HUES6 (cell line): ENCODE measurements around the gene ZNF343.
"Not testable (repeated sequence)": the region's sequence is repeated elsewhere in the genome, so short reads cannot be mapped to it uniquely, and the experiment has no call there.

ENCODE experiments used
- H3K27ac ChIP-seq: 2 replicates; pipeline ENCODE4 v1.7.0; 2013; ENCODE audit warnings: low read depth, mild to moderate bottlenecking, low read length, inconsistent platforms
- H3K27me3 ChIP-seq: 2 replicates; pipeline ENCODE4 v1.6.1; 2013; ENCODE audit warnings: low read length; ENCODE audit not compliant: control insufficient read depth, insufficient read depth
- H3K36me3 ChIP-seq: 2 replicates; pipeline ENCODE4 v1.6.1; 2013; ENCODE audit warnings: low read length; ENCODE audit not compliant: control insufficient read depth, insufficient read depth
- H3K4me1 ChIP-seq: 2 replicates; pipeline ENCODE4 v1.6.1; 2013; ENCODE audit warnings: low read length; ENCODE audit not compliant: control insufficient read depth, insufficient read depth
- H3K4me3 ChIP-seq: 2 replicates; pipeline ENCODE4 v1.5.1; 2013; ENCODE audit warnings: low read depth, low read length
- H3K9ac ChIP-seq: one replicate; pipeline ENCODE4 v1.6.1; 2013; ENCODE audit warnings: mild to moderate bottlenecking, low read length
- H3K9me3 ChIP-seq: 2 replicates; pipeline ENCODE4 v1.6.1; 2013; ENCODE audit warnings: low read depth, low read length; ENCODE audit not compliant: control insufficient read depth, insufficient read depth

ZNF343 gene

DNA sequence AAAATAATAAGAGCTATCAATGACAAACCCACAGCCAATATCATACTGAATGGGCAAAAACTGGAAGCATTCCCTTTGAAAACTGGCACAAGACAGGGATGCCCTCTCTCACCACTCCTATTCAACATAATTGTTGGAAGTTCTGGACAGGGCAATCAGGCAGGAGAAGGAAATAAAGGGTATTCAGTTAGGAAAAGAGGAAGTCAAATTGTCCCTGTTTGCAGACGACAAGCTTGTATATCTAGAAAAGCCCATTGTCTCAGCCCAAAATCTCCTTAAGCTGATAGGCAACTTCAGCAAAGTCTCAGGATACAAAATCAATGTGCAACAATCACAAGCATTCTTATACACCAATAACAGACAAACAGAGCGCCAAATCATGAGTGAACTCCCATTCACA, 3.9 kb downstream of the ZNF343 start:
- not testable (repeated sequence) for H3K4me3 ChIP-seq, H3K27ac ChIP-seq, H3K9ac ChIP-seq, H3K36me3 ChIP-seq, H3K9me3 ChIP-seq, H3K4me1 ChIP-seq
- peaks cover 16% of the 10 kb centered on the region for H3K27me3 ChIP-seq

DNA sequence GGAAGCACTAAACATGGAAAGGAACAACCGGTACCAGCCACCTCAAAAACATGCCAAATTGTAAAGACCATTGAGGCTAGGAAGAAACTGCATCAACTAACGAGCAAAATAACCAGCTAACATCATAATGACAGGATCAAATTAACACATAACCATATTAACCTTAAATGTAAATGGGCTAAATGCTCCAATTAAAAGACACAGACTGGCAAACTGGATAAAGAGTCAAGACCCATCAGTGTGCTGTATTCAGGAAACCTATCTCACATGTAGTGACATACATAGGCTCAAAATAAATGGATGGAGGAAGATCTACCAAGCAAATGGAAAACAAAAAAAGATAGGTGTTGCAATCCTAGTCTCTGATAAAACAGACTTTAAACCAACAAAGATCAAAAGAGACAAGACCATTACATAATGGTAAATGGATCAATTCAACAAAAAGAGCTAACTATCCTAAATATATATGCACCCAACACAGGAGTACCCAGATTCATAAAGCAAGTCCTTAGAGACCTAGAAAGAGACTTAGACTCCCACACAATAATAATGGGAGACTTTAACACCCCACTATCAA, 5.8 kb downstream of the ZNF343 start:
- not testable (repeated sequence) for H3K9me3 ChIP-seq, H3K4me1 ChIP-seq, H3K4me3 ChIP-seq, H3K27ac ChIP-seq, H3K36me3 ChIP-seq, H3K9ac ChIP-seq, H3K27me3 ChIP-seq

DNA sequence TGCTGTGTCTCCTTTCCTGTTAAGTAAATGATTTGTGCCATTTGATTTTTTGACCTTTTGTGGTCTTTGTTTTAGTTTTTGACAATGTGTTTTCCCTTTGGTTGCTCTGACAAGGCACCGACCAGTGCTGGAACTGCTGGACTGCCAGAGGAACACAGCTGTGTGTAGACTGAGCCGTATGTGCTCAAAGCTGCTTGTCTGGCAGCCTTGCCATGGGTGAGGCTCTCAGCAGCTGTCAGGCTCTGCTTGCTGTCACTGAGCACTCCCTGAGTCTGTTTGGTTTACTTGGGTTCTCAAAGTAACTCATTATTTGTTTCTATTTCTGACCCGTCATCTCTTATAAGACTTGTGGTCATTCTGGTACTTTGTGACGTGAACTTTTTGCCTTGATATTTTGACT, 23.1 kb downstream of the ZNF343 start:
- no peak overlapping the region for H3K4me3 ChIP-seq
- no peak overlapping the region for H3K9ac ChIP-seq
- H3K27ac ChIP-seq: no peak overlapping the region
- no peaks in the 10 kb centered on the region; the same call in 1 of the 2 replicates for H3K36me3 ChIP-seq
- peaks cover 4% of the 10 kb centered on the region for H3K4me1 ChIP-seq
- H3K27me3 ChIP-seq: no peaks in the 10 kb centered on the region
- H3K9me3 ChIP-seq: no peaks in the 10 kb centered on the region

DNA sequence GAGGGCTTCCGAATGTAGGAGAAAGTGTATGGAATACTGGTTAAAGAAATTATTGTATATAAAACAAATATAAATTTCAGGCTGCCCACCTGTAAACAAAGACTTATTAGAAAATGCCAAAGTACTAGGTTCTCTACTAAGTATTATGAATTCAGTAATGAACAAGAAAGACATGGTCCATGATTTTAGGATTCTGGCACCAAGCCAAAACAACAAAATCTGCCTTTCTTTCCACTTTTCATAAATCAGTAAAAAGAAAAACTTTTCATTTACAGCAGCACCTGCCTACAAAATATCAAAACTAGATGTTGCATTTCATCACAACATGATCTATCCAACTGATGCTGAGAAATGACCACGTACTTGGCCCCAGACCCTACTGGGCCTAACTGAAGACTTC, 23.6 kb downstream of the ZNF343 start:
- Histone ChIP-seq H3K4me3 (no peak overlapping the region), H3K27me3 (no peaks in the 10 kb centered on the region), H3K9ac (no peak overlapping the region), H3K36me3 (no peaks in the 10 kb centered on the region; the same call in 1 of the 2 replicates), H3K27ac (no peak overlapping the region), H3K9me3 (no peaks in the 10 kb centered on the region), H3K4me1 (peaks cover 2% of the 10 kb centered on the region; the same call in 1 of the 2 replicates)

DNA sequence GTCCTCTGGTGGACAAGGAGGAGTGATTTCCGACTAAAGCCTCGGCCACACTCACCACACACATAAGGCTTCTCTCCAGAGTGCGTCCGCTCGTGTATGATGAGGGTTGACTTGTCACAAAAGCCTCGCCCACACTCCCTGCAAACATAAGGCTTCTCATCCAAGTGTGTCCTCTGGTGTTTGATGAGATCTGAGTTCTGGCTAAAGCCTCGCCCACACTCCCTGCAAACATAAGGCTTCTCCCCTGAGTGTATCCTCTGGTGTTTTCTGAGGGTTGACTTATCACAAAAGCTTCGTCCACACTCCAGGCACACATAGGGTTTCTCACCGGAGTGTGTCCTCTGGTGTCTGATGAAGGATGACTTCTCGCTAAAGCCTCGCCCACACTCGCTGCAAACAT, 25.2 kb downstream of the ZNF343 start:
- H3K36me3 ChIP-seq: no peaks in the 10 kb centered on the region; the same call in 1 of the 2 replicates
- no peak overlapping the region for H3K4me3 ChIP-seq
- H3K9me3 ChIP-seq: no peaks in the 10 kb centered on the region
- no peak overlapping the region for H3K9ac ChIP-seq
- no peaks in the 10 kb centered on the region for H3K27me3 ChIP-seq
- no peak overlapping the region for H3K27ac ChIP-seq
- no peaks in the 10 kb centered on the region; the same call in 1 of the 2 replicates for H3K4me1 ChIP-seq

DNA sequence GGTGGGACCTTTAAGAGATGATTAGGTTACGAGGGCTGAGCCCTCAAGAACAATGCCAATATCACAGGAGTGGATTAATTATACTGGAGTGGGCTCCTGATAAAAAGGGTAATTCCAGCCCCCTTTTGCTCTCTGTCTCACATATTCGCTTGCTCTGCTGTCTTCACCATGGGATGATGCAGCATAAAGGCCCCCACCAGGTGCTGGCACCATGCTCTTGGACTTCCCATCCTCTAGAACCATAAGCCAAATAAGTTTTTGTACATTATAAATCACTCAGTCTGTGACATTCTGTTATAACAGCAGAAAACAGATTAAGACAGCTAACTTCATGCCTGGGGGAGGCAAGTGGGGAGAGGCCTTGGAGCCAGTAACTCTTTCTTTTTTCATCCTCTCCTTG, 28.3 kb downstream of the ZNF343 start:
- no peaks in the 10 kb centered on the region; the same call in 1 of the 2 replicates for H3K36me3 ChIP-seq
- H3K27ac ChIP-seq: no peak overlapping the region
- H3K4me1 ChIP-seq: no peaks in the 10 kb centered on the region
- H3K9ac ChIP-seq: no peak overlapping the region
- H3K4me3 ChIP-seq: no peak overlapping the region
- no peaks in the 10 kb centered on the region for H3K9me3 ChIP-seq
- no peaks in the 10 kb centered on the region for H3K27me3 ChIP-seq

DNA sequence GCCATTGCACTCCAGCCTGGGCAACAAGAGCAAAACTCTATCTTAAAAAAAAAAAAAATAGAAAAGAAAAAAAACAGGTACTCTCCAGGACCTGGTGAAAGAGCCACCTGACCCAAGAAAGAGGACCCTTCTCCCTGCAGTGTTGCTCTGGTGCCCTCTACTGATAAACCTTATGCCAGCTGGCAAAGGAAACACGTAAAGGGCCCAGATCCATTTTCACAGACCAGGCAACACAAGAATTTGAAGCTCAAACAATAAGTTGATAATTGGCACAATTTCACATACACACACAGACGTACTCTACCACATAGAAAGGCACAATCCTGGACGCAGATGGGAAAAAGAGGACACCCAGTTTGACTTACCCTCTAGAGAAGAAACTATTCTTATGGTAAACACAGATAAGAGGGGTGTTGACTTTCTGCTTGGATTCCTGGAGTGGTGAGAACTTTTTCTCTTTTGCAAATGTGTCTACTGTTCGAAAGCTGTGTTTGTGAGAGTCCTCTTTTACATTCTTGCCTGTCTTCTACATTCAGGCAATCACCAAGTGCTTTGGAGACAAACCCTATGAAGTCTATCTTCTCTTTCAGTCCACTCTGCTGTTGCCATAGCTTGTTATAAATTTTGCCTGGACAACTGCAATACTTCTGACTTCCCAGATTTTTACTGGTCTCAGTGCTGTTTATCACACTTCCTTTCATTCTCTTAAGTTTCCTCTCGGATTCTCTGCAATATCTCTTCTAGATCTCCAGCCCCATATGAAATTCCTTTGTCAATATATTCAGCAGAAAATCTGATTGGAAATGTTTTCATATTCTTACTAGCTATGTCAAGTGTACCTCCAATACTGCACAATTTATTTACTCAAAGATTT, 31.7 kb downstream of the ZNF343 start:
- H3K9me3 ChIP-seq: no peaks in the 10 kb centered on the region
- no peaks in the 10 kb centered on the region for H3K27me3 ChIP-seq
- H3K4me3 ChIP-seq: no peak overlapping the region
- no peaks in the 10 kb centered on the region for H3K4me1 ChIP-seq
- H3K9ac ChIP-seq: no peak overlapping the region
- no peaks in the 10 kb centered on the region; the same call in 1 of the 2 replicates for H3K36me3 ChIP-seq
- H3K27ac ChIP-seq: no peak overlapping the region

DNA sequence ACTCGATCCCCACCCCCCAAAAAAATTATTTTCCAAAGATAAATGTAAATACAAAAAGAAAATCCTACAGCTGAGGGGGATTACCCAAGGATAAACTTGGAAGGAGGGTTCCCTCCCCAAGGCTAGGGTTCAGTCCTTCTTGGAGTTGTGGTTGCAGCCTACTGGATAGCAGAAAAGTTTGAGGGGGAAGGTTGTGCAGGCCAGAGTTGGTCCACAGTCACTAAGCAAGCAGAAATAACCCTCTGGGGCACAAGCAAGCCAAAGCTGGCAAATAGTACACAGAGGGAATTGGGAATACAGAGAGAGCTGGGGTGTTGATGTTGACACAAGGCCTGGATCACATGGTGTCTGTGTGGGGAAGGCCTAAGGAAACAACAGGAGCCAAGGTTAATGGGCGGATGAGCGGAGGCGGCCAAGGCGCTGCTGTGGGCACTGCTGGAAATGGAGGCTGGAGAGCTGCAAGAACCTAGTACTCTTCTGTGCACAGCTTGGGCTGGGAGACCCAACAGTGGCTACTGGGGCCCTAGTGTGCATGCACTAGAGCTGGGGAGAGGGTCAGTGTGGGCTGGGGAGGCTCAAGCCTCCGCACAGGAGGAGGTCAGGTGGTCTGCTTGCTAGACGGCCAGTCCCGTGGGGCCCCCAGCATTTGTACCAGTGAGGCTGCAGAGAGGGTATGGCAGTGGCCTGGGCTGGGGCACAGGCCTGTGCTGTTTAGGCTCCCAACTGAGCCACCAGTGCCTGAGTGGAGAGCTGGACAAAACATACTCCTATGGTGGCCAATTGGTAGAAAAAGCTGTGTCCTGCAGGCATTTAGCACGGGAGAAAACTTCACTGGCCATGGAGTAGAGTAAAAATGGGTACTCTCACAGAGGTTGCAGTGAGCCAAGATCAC, 32.6 kb downstream of the ZNF343 start:
- H3K36me3 ChIP-seq: no peaks in the 10 kb centered on the region; the same call in 1 of the 2 replicates
- no peaks in the 10 kb centered on the region for H3K27me3 ChIP-seq
- H3K4me1 ChIP-seq: no peaks in the 10 kb centered on the region
- H3K9me3 ChIP-seq: no peaks in the 10 kb centered on the region
- no peak overlapping the region for H3K9ac ChIP-seq
- H3K27ac ChIP-seq: no peak overlapping the region
- H3K4me3 ChIP-seq: no peak overlapping the region

DNA sequence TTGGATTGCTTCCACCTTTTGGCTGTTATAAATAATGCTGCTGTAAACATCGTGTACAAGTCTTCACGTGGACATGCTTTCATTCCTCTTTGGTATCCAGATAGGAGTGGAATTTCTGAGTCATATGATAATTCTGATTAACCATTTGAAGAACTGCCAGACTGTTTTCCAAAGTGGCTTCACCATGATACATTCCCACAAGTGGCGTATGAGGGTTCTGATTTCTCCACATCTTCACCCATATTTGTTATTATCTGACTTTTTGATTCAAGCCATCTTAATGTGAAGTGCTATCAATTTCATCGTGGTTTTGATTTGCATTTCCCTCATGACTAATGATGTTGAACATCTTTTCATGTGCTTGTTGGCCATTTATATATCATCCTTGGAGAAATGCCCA, 35.2 kb downstream of the ZNF343 start:
- no peak overlapping the region for H3K4me3 ChIP-seq
- H3K4me1 ChIP-seq: peaks cover 5% of the 10 kb centered on the region; the same call in 1 of the 2 replicates
- H3K9me3 ChIP-seq: no peaks in the 10 kb centered on the region
- H3K27me3 ChIP-seq: no peaks in the 10 kb centered on the region
- peaks cover 8% of the 10 kb centered on the region for H3K36me3 ChIP-seq
- H3K27ac ChIP-seq: no peak overlapping the region
- no peak overlapping the region for H3K9ac ChIP-seq

DNA sequence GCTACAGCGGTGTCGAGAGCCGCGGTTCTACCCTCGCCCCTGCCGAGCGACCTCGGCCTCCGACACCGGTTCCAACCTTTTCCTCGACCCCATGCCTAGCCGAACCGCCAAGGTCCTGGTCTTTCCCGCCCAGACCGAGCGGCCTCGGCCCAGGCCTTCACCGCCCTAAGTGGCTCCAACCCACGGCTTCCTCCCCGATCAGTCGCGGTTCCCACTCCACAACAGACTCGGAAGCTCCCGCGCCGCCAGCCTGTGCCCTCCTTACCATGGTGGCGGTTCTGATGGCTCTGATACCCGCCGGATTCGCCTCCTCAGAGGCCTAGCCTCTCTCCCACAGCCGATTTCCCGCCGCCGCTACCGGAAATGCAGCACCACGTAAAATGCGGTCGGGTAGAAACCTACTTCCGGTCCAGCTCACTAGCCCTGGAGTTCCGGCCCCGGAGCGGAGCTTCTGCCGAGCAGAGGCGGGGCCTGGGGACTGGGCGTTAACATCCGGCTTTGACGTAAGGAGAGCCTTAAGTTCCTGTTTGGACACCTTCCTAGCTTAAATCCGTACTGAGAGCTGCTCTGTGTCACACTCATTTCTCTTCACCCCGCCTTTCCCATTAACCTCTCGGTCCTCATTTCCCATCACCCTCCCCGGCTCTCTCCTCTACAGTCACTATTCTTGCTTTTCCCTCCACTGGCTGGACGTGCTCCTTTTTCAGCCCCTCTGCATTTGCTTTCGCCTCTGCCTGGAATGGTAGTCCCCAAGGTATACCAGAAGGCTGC, 38.1 kb downstream of the ZNF343 start, which contains the start of gene SNRPB:
TSS of gene SNRPB (minus strand) at position 367 of the 771 bp plus-strand sequence. CDS start at position 268, 99 bp downstream.
- Histone ChIP-seq H3K9ac (peak within 1 kb of the TSS; percentile 98), H3K4me1 (peaks cover 5% of the 10 kb centered on the region; the same call in 1 of the 2 replicates)

More for the DNA sequence above, 38.1 kb downstream of the ZNF343 start, which contains the start of gene SNRPB:
- Histone ChIP-seq H3K27ac (peak within 1 kb of the TSS; percentile 95), H3K9me3 (no peaks in the 10 kb centered on the region), H3K36me3 (peaks cover 37% of the 10 kb centered on the region), H3K4me3 (peak within 1 kb of the TSS; percentile 83), H3K27me3 (no peaks in the 10 kb centered on the region)
